IMR-90 (cell line): ENCODE data around the gene MS4A13. TPM values are rescaled to one million over a fixed set of nuclear protein-coding genes. Genes with fewer than 3 reads are reported as not detected.

Source experiments
- ATAC-seq: fragments of 200-7000 bp; cut with Tn5 transposase; 2 replicates; pipeline ENCODE4 v1.9.1; 2020; ENCODE audit warnings: low read depth, mild to moderate bottlenecking, moderate library complexity
- BruUV-seq: library from RNA; stranded (reverse); fragments of 400-500 nt; replicated peaks from 2 replicates; lab custom pipeline; 2021; lab: Mats Ljungman, UMichigan
- CTCF ChIA-PET: fragments of 300-600 bp; formaldehyde crosslinking; extraction: SDS; loops from one replicate; lab custom pipeline; 2021; ENCODE audit warnings: antibody characterized with exemption; lab: Yijun Ruan, JAX
- POLR2A ChIA-PET: fragments of 300-600 bp; sonication (Branson Sonifier 250); formaldehyde crosslinking; loops from one replicate; lab custom pipeline; 2022; ENCODE audit warnings: antibody characterized with exemption; ENCODE audit not compliant: unreplicated experiment; lab: Charles Lee
- DNase-seq: peaks from one replicate; pipeline ENCODE4 v3.0.0; 2013
- H2AFZ ChIP-seq: replicated peaks from 2 replicates; pipeline ENCODE3; 2013; ENCODE audit warnings: low read length, mild to moderate bottlenecking; ENCODE audit not compliant: poor library complexity
- H2AK5ac ChIP-seq: 2 replicates; pipeline ENCODE4 v1.6.1; 2013; ENCODE audit warnings: low read depth, low read length, inconsistent platforms
- H2AK9ac ChIP-seq: replicated peaks from 2 replicates; pipeline ENCODE3; 2013; ENCODE audit warnings: mild to moderate bottlenecking, low read depth, low read length, moderate library complexity; ENCODE audit not compliant: poor library complexity
- H2BK120ac ChIP-seq: 2 replicates; pipeline ENCODE4 v1.6.1; 2013; ENCODE audit warnings: low read depth, low read length, inconsistent platforms
- H2BK15ac ChIP-seq: 3 replicates; pipeline ENCODE4 v1.6.1; 2013; ENCODE audit warnings: low read depth, low read length, inconsistent platforms
- H2BK20ac ChIP-seq: 2 replicates; pipeline ENCODE4 v1.6.1; 2013; ENCODE audit warnings: low read depth, mild to moderate bottlenecking, inconsistent platforms, low read length, moderate library complexity
- H2BK5ac ChIP-seq: 2 replicates; pipeline ENCODE4 v1.6.1; 2013; ENCODE audit warnings: mild to moderate bottlenecking, low read depth, low read length, inconsistent platforms; ENCODE audit not compliant: poor library complexity, severe bottlenecking
- H3K14ac ChIP-seq: replicated peaks from 2 replicates; pipeline ENCODE4 v1.6.1; 2013; ENCODE audit warnings: low read depth, low read length, inconsistent platforms
- H3K18ac ChIP-seq: 2 replicates; pipeline ENCODE4 v1.6.1; 2013; ENCODE audit warnings: low read depth, low read length, control low read depth
- H3K23ac ChIP-seq: 2 replicates; pipeline ENCODE4 v1.6.1; 2013; ENCODE audit warnings: low read depth, low read length, inconsistent platforms
- H3K27ac ChIP-seq: 2 replicates; pipeline ENCODE4 v1.5.1; 2013; ENCODE audit warnings: mild to moderate bottlenecking, control low read depth, low read length; ENCODE audit not compliant: insufficient read depth
- H3K27me3 ChIP-seq: 2 replicates; pipeline ENCODE4 v1.6.1; 2013; ENCODE audit warnings: low read length; ENCODE audit not compliant: control insufficient read depth, insufficient read depth
- H3K36me3 ChIP-seq: 2 replicates; pipeline ENCODE4 v1.6.1; 2013; ENCODE audit warnings: low read length, mixed read lengths; ENCODE audit not compliant: control insufficient read depth, insufficient read depth
- H3K4ac ChIP-seq: 2 replicates; pipeline ENCODE4 v1.6.1; 2013; ENCODE audit warnings: low read depth, low read length, inconsistent platforms
- H3K4me1 ChIP-seq: 2 replicates; pipeline ENCODE4 v1.6.1; 2013; ENCODE audit warnings: low read length, mixed read lengths; ENCODE audit not compliant: control insufficient read depth, insufficient read depth
- H3K4me2 ChIP-seq: 2 replicates; pipeline ENCODE4 v1.6.1; 2013; ENCODE audit warnings: low read depth, mild to moderate bottlenecking, control low read depth, low read length, moderate library complexity
- H3K4me3 ChIP-seq: 2 replicates; pipeline ENCODE4 v1.5.1; 2013; ENCODE audit warnings: low read depth, mild to moderate bottlenecking, control low read depth, low read length, moderate library complexity; ENCODE audit not compliant: insufficient read depth
- H3K56ac ChIP-seq: 2 replicates; pipeline ENCODE4 v1.6.1; 2013; ENCODE audit warnings: low read length, inconsistent platforms; ENCODE audit not compliant: insufficient read depth; ENCODE audit errors: extremely low read depth
- H3K79me1 ChIP-seq, 2 experiments: 2 replicates each; pipeline ENCODE4 v1.6.1; 2013; ENCODE audit warnings: low read length in 2 of 2, inconsistent platforms in 1 of 2, low read depth in 1 of 2
- H3K9ac ChIP-seq: 2 replicates; pipeline ENCODE4 v1.6.1; 2013; ENCODE audit warnings: low read depth, low read length, control low read depth
- H3K9me1 ChIP-seq: 2 replicates; pipeline ENCODE4 v1.6.1; 2013; ENCODE audit warnings: low read length, inconsistent platforms; ENCODE audit not compliant: insufficient read depth
- H3K9me3 ChIP-seq: 2 replicates; pipeline ENCODE4 v1.6.1; 2013; ENCODE audit warnings: low read length; ENCODE audit not compliant: control insufficient read depth, insufficient read depth
- H4K20me1 ChIP-seq: 2 replicates; pipeline ENCODE4 v1.6.1; 2013; ENCODE audit warnings: low read length, inconsistent platforms; ENCODE audit not compliant: insufficient read depth
- H4K5ac ChIP-seq: 2 replicates; pipeline ENCODE4 v1.6.1; 2013; ENCODE audit warnings: mild to moderate bottlenecking, low read depth, low read length, control low read depth
- H4K8ac ChIP-seq, 2 experiments: 2 replicates each; pipeline ENCODE4 v1.6.1; 2013; ENCODE audit warnings: low read depth in 2 of 2, low read length in 2 of 2, control low read depth in 1 of 2, inconsistent platforms in 1 of 2
- H4K91ac ChIP-seq: 2 replicates; pipeline ENCODE4 v1.6.1; 2013; ENCODE audit warnings: low read depth, low read length, inconsistent platforms; ENCODE audit not compliant: insufficient read depth
- CHD1 ChIP-seq: IDR thresholded peaks from 2 replicates; pipeline ENCODE4 v1.6.1; 2012; ENCODE audit warnings: low read depth, low read length, improper control_type of control experiment
- FOS ChIP-seq: fragments of 150-350 bp; IDR thresholded peaks from 2 replicates; pipeline ENCODE4 v1.6.1; 2016; ENCODE audit warnings: low read depth, low read length
- RFX5 ChIP-seq: IDR thresholded peaks from 2 replicates; pipeline ENCODE4 v1.8.0; 2012; ENCODE audit warnings: low read depth, mild to moderate bottlenecking, low read length, moderate library complexity
- SMC3 ChIP-seq: fragments of 150-350 bp; IDR thresholded peaks from 2 replicates; pipeline ENCODE4 v1.6.1; 2016; ENCODE audit warnings: low read depth, mild to moderate bottlenecking, antibody characterized with exemption, low read length, moderate library complexity
- WGBS, 2 experiments: methylation state at CpG; one replicate each; pipeline versions ENCODE4 v1.1.5 to v1.1.7; 2013; ENCODE audit warnings: missing lambda C conversion rate in 2 of 2; ENCODE audit not compliant: insufficient read length in 1 of 2; ENCODE audit errors: extremely low coverage in 2 of 2; 5-methylcytosine and 5-hydroxymethylcytosine counted together
- dilution Hi-C: fragments of 300-500 bp; cut with HindIII; formaldehyde crosslinking; loops from one replicate; pipeline ENCODE4 v1.14.3; 2018; ENCODE audit warnings: low sequenced_read_pairs; ENCODE audit not compliant: unreplicated experiment
- in situ Hi-C: fragments of 300-500 bp; cut with MboI; formaldehyde crosslinking; loops from 3 replicates; pipeline ENCODE4 v1.14.3; 2019; ENCODE audit warnings: low sequenced_read_pairs, inconsistent platforms, mixed read lengths
- intact Hi-C: fragments of 100-400 bp; cut with micrococcal nuclease; formaldehyde crosslinking; loops from 2 replicates; pipeline ENCODE4 v1.10.0; 2022
- polyA plus RNA-seq, 3 experiments: library from polyadenylated mRNA; depleted of rRNA; stranded (reverse); fragments of >200 nt; gene quantifications; 2 replicates each; pipeline ENCODE4 v1.2.3, GENCODE V29; 2012; ENCODE audit warnings: low replicate concordance in 1 of 3
- total RNA-seq: library from RNA; depleted of rRNA; stranded (reverse); fragments of >200 nt; gene quantifications from 2 replicates; pipeline ENCODE4 v1.2.3, GENCODE V29; 2012

The MS4A13 gene
- total and polyA plus RNA-seq, 2 of the 4 experiments (the other 2 are of a cell fraction): not detected

DNA sequence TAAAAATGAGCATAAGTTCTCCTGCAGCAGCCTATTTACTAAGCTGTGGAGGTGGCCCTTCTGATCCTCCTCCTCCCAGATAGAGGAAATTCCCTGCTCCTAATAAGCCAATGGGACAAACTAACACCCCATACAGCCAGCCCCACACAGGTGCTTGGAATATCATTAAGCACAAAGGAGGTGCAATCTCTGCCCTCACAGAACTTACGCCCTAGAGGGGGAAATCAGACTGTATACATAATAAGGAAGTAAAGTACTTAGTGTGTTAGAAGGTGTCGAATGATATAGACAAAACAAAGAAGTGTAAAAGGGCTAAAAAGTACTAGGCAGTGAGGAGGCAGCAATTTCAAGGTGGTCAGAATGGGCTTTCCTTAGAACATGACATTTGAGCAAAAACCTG lies 16.8 kb upstream of the MS4A13 start:
- Histone ChIP-seq H3K56ac (no peak overlapping the region), H2AFZ (no peak overlapping the region), H4K5ac (no peak overlapping the region), H3K27ac (no peak overlapping the region), H3K9me3 (peaks cover 6% of the 10 kb centered on the region; the same call in 1 of the 2 replicates), H3K79me1 (no peaks in the 10 kb centered on the region), H2BK20ac (no peak overlapping the region), H2BK5ac (no peak overlapping the region), H3K27me3 (no peaks in the 10 kb centered on the region), H3K14ac (no peak overlapping the region), H3K36me3 (no peaks in the 10 kb centered on the region), H4K91ac (no peak overlapping the region), H4K8ac (no peak overlapping the region), H2BK120ac (no peak overlapping the region), H3K9ac (no peak overlapping the region), H2BK15ac (no peak overlapping the region), H3K4me1 (no peaks in the 10 kb centered on the region), H3K4me3 (no peak overlapping the region), H3K18ac (no peak overlapping the region), H2AK9ac (no peak overlapping the region), H3K23ac (no peak overlapping the region), H3K9me1 (no peaks in the 10 kb centered on the region), H3K4ac (no peak overlapping the region), H4K20me1 (no peaks in the 10 kb centered on the region), H2AK5ac (no peak overlapping the region), H3K4me2 (no peak overlapping the region)
- ChIA-PET POLR2A (no interaction called here), CTCF (no interaction called here)
- in situ Hi-C loops: no loop called here
- intact Hi-C loops: no loop called here
- BruUV-seq: no TSS peak
- TF ChIP-seq CHD1 (no peak), RFX5 (no peak), SMC3 (no peak), FOS (no peak)
- WGBS, 2 experiments: no CpG with 5 or more reads among the region's 2 CpGs
- dilution Hi-C loops: no loop called here
- ATAC-seq: no peak
- DNase-seq: no peak
